ENCODE results near the gene CC2D2A. TPM values are rescaled to one million over a fixed set of nuclear protein-coding genes. Genes with fewer than 3 reads are reported as not detected.

The CC2D2A gene
- 11.5 TPM for polyA plus RNA-seq (2012; ENCODE audit: insufficient read depth, insufficient read length, low read depth)

DNA sequence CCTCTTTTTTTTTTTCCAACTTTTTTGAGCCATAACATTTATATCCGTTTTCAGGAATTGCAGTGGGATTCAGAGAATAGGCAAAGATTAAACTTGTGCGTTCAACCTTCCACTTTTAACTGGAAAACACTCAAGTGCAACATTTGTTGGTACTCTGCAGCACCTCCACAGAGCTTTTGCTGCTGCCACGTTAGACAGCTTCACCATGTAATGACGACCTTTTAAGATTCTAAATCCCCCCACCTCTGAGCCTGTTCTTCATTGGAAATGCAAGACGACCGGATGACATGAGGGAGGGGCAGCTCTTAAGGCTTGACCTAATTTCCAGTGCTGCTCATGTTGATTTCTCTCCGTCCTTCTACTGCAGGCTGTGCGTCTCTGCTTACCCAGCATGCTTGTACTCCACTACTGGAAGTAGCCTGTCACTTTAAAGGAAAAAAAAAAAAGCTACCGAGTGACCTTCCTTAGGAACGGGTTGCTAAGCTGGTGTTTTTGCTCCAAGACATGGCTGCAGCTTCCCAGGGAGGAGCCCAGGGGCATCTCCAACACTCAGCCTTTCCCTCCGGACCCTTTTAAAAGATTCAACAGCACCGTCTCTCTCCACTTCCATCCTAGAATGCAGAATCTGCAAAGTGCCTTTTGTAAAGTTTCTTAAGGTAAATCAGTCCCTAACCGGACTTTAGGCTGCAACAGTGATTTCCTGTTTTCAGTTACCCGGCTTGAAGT is at the start of gene CC2D2A:
TSS of gene CC2D2A (plus strand) at position 481 of the 726 bp plus-strand sequence. CDS start 6,051 bp downstream, outside the sequence.
- TF ChIP-seq CTCF (IDR thresholded peaks at IDR 0.05; ENCODE audit: low read depth, low read length), result no peak

DNA sequence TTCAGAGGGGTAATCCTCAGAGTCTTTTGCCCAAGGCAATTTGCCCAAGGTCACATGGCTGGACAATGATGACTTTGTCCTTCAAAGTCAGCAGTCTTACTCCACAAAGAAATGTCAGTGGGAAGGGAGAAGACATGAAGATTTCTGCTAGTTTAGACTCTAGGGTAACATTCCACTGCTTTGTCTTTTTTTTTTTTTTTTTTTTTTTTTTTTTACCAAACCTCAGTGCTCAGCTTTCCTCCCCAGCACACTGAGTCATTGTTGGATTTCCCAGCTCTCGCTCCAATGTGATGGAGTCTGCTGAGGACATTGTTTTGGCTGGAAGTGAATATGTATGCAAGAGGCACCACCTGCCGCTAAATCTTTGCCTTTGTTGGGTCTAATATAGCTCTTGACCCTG is 49.0 kb upstream of the CC2D2A start:
- Histone ChIP-seq H3K4me1 (no peaks in the 10 kb centered on the region), H3K27me3 (no peaks in the 10 kb centered on the region; the same call in 1 of the 2 replicates), H3K9me3 (no peaks in the 10 kb centered on the region), H3K4me3 (ENCODE audit: low read depth, low read length) (no peak overlapping the region), H3K36me3 (no peaks in the 10 kb centered on the region)
- no peak for DNase-seq
- TF ChIP-seq CTCF (IDR thresholded peaks at IDR 0.05; ENCODE audit: low read depth, low read length), result no peak

More for the DNA sequence above, at the start of gene CC2D2A:
- no peaks in the 10 kb centered on the region for H3K9me3 ChIP-seq
- H3K4me3 ChIP-seq (ENCODE audit: low read depth, low read length), result peak within 1 kb of the TSS; percentile 40
- H3K27me3 ChIP-seq, result peaks cover 3% of the 10 kb centered on the region
- no peaks in the 10 kb centered on the region for H3K36me3 ChIP-seq
- H3K4me1 ChIP-seq, result no peaks in the 10 kb centered on the region
- no peak for DNase-seq

GRCh38 chr4:15423285-15423711 is 46.4 kb upstream of the CC2D2A start:
- Histone ChIP-seq H3K9me3 (no peaks in the 10 kb centered on the region), H3K27me3 (no peaks in the 10 kb centered on the region), H3K4me3 (ENCODE audit: low read depth, low read length) (no peak overlapping the region), H3K4me1 (no peaks in the 10 kb centered on the region), H3K36me3 (no peaks in the 10 kb centered on the region)
- DNase-seq, result no peak
- TF ChIP-seq CTCF (IDR thresholded peaks at IDR 0.05; ENCODE audit: low read depth, low read length), result no peak

DNA sequence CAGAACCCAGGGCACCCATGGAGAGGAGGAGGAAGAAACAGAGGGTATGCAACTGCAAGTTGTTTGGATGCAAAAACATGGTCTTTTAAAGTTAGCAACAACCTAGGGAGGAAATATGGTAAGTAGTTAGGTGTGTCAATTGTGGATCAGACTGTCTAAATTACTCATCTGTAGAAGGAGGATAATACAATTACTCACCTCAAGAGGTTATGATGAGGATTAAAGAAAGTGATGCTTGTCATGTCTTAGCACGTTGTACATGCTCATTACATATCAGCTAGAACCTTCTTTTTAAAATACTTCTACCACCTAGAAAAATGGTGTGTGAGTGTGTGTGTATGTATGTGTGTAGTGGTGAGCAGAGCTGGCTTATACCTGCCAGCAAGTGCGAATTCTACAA is 44.2 kb upstream of the CC2D2A start:
- H3K4me3 ChIP-seq (ENCODE audit: low read depth, low read length), result no peak overlapping the region
- TF ChIP-seq CTCF (IDR thresholded peaks at IDR 0.05; ENCODE audit: low read depth, low read length), result no peak
- H3K36me3 ChIP-seq, result no peaks in the 10 kb centered on the region
- DNase-seq, result no peak
- no peaks in the 10 kb centered on the region for H3K27me3 ChIP-seq
- H3K4me1 ChIP-seq, result no peaks in the 10 kb centered on the region
- no peaks in the 10 kb centered on the region for H3K9me3 ChIP-seq

DNA sequence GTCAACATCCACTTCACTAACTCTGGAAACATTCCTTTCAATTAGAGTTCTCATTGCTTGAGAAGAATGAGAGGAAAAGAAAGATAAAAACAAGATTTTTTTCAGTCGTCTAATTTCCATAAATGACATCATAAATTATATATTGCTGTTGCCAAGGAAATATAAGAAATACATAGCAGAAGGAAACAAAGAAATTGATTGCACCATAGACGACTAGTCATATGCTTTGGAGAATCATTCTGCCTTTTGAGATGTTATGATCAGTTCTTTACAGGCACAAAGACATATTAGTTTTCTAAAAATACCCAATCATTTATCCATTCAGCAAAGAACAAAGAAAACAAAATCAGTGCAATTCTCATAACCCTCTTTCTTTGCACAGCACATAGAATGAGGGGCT is 42.5 kb upstream of the CC2D2A start:
- DNase-seq, result no peak
- Histone ChIP-seq H3K27me3 (no peaks in the 10 kb centered on the region), H3K9me3 (no peaks in the 10 kb centered on the region), H3K36me3 (no peaks in the 10 kb centered on the region), H3K4me1 (no peaks in the 10 kb centered on the region), H3K4me3 (ENCODE audit: low read depth, low read length) (no peak overlapping the region)
- TF ChIP-seq CTCF (IDR thresholded peaks at IDR 0.05; ENCODE audit: low read depth, low read length), result no peak

DNA sequence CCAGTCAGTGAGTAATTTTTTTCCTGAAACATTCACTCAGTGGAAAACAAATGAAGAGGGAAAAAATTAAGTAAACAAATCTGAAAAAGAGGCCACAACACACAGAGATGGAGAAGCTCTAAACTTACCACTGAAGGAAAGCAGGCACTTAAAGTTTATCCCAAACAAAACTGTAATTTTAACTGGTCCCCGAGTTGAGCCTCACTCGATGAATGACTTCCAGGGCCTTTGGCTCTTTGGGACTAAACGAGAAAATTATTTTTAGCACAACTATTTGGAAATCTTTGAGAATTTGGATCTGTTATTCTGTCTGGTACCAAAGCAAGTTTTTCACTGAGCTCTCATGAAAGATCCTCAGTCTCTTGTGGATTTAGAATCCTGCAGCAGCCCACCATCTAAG is 42.0 kb upstream of the CC2D2A start, which contains the start of gene C1QTNF7:
TSS of gene C1QTNF7 (plus strand) at position 333 of the 400 bp plus-strand sequence. CDS start 7,711 bp downstream, outside the sequence.
- Histone ChIP-seq H3K4me3 (ENCODE audit: low read depth, low read length) (no peak within 1 kb of the TSS), H3K27me3 (no peaks in the 10 kb centered on the region), H3K4me1 (no peaks in the 10 kb centered on the region), H3K36me3 (no peaks in the 10 kb centered on the region), H3K9me3 (no peaks in the 10 kb centered on the region)
- no peak for DNase-seq
- no peak for TF ChIP-seq CTCF (IDR thresholded peaks at IDR 0.05; ENCODE audit: low read depth, low read length)

Data from BE2C (cell line).